ENCODE results near the gene CHSY1.

Gene CHSY1

GRCh38 chr15:101168463-101168824 lies 83.4 kb downstream of the CHSY1 start:
- TF ChIP-seq CTCF (conservative IDR thresholded peaks at IDR 0.05; ENCODE audit: low read depth, low read length): no peak

GRCh38 chr15:101167753-101168462 lies 83.9 kb downstream of the CHSY1 start:
- TF ChIP-seq CTCF (conservative IDR thresholded peaks at IDR 0.05; ENCODE audit: low read depth, low read length): no peak
- DNase-seq (ENCODE audit: low read depth): peak; percentile 86
- H3K4me3 ChIP-seq (ENCODE audit: low read depth, low read length): no peak overlapping the region

More at GRCh38 chr15:101168463-101168824, 83.4 kb downstream of the CHSY1 start:
- peak; percentile 41 for DNase-seq (ENCODE audit: low read depth)
- H3K4me3 ChIP-seq (ENCODE audit: low read depth, low read length): no peak overlapping the region

- H3K4me3 ChIP-seq (ENCODE audit: low read depth, low read length): no peak overlapping the region
- no peak for TF ChIP-seq CTCF (conservative IDR thresholded peaks at IDR 0.05; ENCODE audit: low read depth, low read length)
- DNase-seq (ENCODE audit: low read depth): peak; percentile 52
Measured at GRCh38 chr15:101167411-101167752, 84.5 kb downstream of the CHSY1 start.

- DNase-seq (ENCODE audit: low read depth): no peak
- no peak overlapping the region for H3K4me3 ChIP-seq (ENCODE audit: low read depth, low read length)
- no peak for TF ChIP-seq CTCF (conservative IDR thresholded peaks at IDR 0.05; ENCODE audit: low read depth, low read length)
Measured at GRCh38 chr15:101165905-101166471, 85.9 kb downstream of the CHSY1 start.

- H3K4me3 ChIP-seq (ENCODE audit: low read depth, low read length): no peak overlapping the region
- DNase-seq (ENCODE audit: low read depth): no peak
- TF ChIP-seq CTCF (conservative IDR thresholded peaks at IDR 0.05; ENCODE audit: low read depth, low read length): no peak
Measured at GRCh38 chr15:101162701-101163483, 89.0 kb downstream of the CHSY1 start.

GRCh38 chr15:101161656-101162055 lies 90.2 kb downstream of the CHSY1 start:
- TF ChIP-seq CTCF (conservative IDR thresholded peaks at IDR 0.05; ENCODE audit: low read depth, low read length): no peak
- no peak overlapping the region for H3K4me3 ChIP-seq (ENCODE audit: low read depth, low read length)
- no peak for DNase-seq (ENCODE audit: low read depth)
